ENCODE results near the gene DGKQ. TPM values are rescaled to one million over a fixed set of nuclear protein-coding genes. Genes with fewer than 3 reads are reported as not detected.

The DGKQ gene
- polyA plus RNA-seq, 3 donors = 6.4 to 7.1 (median 6.6) TPM

DNA sequence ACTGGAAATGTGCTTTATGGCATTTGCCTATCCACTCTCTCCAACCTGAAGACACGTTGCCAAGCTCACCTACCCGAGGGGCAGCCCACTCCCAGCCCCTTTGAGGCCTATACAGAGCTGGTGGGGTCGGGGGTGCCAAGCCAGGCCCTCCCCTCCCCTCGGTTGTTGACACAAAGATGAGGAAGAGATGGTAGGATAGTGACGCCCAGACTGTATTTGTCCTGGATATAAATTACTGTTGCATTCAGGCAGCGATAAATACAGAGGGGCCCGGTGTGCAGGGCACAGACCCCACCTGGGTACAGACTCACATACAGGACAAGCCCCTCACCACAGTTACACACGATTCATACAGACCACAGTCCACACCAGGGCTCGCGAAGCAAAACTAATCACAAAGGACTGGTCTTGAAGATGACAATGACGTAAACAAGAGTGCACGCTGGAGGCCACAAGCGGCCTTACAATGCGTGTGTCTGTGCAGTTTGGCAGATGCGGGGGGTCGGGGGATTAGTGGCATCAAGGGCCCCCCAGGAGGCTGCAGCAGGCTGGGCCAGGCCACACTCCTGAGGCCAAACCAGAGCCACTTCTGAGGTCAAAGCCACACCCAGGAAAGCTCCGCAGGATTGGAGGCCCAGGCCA lies 14.6 kb downstream of the DGKQ start:
- 82 to 87% (median 83%) methylated on average over 17 of the region's 17 CpGs for WGBS, 3 donors

DNA sequence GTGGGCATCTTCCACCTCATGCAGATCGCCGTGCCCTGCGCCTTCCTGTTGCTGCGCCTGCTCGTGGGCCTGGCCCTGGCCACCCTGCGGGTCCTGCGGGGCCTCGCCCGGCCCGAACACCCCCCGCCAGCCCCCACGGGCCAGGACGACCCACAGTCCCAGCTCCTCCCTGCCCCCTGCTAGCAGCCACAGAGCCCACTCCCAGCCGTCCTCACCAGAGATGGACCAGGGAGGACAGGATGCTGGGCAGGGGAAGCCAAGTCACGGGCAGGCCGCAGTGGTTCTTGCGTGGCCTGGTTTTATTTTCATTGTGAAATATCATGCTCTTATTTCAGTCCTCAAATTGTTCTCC lies 15.1 kb downstream of the DGKQ start:
- no peak overlapping the region for H3K27ac ChIP-seq (ENCODE audit: low read depth, low read length)
- WGBS, 3 donors = 90 to 92% (median 90%) methylated on average over 17 of the region's 17 CpGs

More for the DNA sequence above, 14.6 kb downstream of the DGKQ start:
- no peak overlapping the region for H3K27ac ChIP-seq (ENCODE audit: low read depth, low read length)

DNA sequence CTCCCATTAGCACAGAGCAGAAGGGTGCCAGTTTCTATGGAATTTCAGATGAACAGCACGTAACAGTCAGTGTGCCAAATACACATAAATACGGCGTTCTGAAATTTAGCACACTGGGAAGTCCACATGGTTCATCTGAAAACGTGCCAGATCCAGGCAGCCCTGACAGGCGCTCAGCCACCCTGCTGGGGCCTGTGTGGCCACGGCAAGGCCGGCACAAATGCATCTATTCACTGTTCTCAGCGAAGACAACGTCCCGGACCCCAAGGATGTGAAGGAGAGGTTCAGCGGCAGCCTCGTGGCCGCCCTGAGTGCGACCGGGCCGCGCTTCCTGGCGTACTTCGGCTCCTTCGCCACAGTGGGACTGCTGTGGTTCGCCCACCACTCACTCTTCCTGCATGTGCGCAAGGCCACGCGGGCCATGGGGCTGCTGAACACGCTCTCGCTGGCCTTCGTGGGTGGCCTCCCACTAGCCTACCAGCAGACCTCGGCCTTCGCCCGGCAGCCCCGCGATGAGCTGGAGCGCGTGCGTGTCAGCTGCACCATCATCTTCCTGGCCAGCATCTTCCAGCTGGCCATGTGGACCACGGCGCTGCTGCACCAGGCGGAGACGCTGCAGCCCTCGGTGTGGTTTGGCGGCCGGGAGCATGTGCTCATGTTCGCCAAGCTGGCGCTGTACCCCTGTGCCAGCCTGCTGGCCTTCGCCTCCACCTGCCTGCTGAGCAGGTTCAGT lies 15.6 kb downstream of the DGKQ start:
- H3K27ac ChIP-seq (ENCODE audit: low read depth, low read length) = no peak overlapping the region
- WGBS, 3 donors = 93 to 95% (median 93%) methylated on average over 44 to 45 of the region's 45 CpGs

DNA sequence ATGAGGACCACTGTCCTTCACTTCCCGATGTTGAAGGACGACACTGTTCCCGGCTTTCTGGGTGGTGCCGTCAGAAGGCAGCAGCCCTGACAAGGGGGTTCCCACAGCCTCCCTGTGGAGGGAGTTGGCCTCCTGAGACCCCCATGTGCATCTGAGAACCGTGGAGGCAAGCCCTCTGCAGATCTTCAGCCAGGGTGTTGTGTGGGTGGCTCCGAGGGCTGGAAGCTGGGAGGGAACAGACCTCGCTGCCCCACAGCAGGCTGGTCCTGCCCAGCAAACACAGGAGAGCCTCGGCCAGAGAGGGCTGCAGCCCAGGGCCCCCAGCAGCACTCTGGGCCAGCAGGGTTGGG lies 16.2 kb downstream of the DGKQ start:
- H3K27ac ChIP-seq (ENCODE audit: low read depth, low read length) = no peak overlapping the region
- WGBS, 3 donors = 76 to 84% (median 77%) methylated on average over 8 of the region's 8 CpGs

DNA sequence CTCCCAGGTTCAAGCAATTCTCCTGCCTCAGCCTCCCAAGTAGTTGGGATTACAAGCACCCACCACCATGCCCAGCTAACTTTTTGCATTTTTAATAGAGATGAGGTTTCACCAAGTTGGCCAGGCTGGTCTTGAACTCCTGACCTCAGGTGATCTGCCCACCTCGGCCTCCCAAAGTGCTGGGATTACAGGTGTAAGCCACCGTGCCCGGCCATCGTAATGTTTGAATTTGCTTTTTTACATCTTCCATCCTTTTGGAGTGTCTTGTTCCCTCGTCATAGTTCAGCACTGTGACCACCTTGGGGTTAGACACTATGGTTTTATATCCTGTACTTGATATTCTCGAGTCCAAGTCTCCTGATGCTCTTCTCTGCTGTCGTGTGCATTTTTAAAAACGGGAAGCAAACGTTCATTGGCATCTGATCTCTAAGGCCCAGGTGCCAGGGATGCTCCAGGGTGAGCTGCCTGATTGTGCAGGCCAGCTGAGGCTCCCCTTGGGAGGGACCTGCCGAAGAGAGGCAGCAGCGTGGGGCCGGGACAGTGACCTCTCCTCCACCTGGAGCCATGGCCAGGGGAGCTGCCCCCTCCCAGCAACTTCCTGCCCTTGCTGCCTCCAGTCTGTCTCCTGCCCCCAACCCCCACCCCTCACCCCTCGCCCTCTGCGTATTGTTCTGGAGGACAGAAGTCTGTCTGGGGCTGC lies 16.7 kb downstream of the DGKQ start:
- H3K27ac ChIP-seq (ENCODE audit: low read depth, low read length) = no peak overlapping the region
- 80 to 84% (median 80%) methylated on average over 14 of the region's 14 CpGs for WGBS, 3 donors

DNA sequence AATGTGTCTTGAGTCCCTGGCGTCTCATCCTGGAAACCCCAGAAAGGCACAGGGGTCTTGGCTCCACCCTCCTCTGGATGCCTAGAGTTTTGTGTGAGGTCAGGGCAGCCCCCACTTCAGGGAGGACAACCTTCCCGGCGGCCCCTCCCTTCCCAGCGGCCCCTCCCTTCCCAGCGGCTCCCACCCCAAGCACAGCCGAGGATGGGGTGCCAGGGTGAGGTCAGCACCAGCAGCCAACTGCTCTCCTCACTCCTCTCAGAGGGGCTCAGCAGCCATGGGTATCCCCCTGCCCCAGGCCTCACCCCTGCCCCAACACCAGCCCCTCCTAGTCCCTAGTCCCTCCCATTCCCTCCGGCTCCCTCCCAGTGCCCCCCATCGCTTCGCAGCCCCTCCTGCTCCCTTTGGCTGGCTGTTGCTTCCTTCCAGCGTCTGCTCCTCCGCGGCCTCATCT lies 17.4 kb downstream of the DGKQ start:
- 85 to 91% (median 87%) methylated on average over 8 to 12 of the region's 12 CpGs for WGBS, 3 donors
- no peak overlapping the region for H3K27ac ChIP-seq (ENCODE audit: low read depth, low read length)

DNA sequence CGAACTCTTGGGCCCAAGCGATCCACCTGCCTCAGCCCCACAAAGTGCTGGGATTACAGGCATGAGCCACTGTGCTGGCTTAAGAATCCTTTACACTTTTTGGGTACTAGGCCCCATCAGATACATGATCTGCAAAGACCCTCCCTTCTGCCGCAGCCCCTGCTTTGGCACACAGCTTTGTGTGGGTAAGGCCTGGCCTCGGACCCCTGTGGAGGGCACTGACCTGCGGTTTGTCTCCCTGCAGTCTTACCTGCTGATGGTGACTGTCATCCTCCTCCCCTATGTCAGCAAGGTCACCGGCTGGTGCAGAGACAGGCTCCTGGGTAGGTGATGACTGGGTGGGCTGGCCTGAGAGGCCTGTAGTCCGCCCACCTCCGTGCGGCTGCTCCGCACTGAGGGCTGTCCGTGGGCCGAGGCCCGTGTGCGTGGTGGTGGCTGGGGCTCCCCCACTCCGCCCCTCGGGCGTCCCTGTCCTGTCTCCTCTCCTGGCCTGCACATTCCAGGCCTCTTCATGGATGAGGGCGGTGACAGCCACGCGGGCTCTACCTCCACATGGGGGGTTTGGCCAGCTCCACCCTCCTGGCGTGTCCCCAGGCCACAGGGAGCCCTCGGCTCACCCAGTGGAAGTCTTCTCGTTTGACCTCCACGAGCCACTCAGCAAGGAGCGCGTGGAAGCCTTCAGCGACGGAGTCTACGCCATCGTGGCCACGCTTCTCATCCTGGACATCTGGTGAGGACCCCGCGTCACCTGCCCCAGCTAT lies 18.0 kb downstream of the DGKQ start:
- 92 to 94% (median 93%) methylated on average over 29 to 33 of the region's 33 CpGs for WGBS, 3 donors

DNA sequence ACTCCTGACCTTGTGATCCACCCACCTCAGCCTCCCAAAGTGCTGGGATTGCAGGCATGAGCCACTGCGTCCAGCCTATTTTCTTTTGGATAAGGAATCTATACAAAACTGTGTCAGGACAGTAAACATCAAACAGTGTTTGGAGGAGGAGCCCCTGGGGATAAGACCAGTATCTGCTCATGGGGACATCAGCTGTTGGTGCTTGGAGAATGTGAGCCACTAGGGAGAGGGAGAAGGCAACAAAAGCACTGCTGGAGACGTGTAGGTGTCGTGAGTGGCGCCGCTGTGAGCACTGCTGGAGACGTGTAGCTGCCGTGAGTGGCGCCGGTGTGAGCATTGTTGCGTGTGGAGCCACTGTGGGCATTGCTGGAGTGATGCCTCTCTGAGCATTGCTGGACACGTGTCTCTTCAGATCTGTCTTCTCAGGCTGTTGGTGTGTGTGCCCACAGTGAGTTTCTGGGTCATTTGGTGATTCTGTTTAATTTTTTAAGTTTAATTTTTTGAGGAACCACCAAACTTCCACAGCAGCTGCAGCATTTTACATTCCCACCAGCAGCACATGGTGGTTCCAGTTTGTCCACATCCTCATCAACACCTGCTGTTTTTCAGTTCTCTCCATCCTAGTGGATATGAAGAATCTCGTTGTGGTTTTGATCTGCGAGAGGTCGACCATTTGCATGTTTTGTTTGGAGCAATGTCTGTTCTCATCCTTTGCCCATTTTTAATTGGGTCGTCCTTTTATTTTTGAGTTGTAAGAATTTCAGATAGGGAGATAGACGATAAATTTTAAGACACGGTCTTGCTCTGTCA lies 19.0 kb downstream of the DGKQ start:
- WGBS, 3 donors = 91 to 95% (median 92%) methylated on average over 17 of the region's 17 CpGs
- no peak overlapping the region for H3K27ac ChIP-seq (ENCODE audit: low read depth, low read length)

More for the DNA sequence above, 18.0 kb downstream of the DGKQ start:
- H3K27ac ChIP-seq (ENCODE audit: low read depth, low read length) = no peak overlapping the region

DNA sequence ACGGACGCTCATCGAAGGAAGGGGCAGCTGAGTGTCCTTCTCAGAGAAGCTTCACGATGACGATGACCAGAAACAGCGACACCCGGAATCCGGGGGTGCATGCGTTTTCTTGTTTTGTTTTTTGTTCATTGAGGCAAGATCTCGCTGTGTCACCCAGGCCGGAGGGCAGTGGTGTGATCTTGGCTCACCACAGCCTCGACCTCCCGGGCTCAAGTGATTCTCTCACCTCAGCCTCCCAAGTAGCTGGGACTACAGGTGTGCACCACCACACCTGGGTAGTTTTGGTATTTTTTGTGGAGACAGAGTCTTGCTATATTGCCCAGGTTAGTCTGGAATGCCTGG lies 19.8 kb downstream of the DGKQ start:
- H3K27ac ChIP-seq (ENCODE audit: low read depth, low read length) = no peak overlapping the region
- WGBS, 3 donors = 98 to 99% (median 98%) methylated on average over 9 to 13 of the region's 13 CpGs

DNA sequence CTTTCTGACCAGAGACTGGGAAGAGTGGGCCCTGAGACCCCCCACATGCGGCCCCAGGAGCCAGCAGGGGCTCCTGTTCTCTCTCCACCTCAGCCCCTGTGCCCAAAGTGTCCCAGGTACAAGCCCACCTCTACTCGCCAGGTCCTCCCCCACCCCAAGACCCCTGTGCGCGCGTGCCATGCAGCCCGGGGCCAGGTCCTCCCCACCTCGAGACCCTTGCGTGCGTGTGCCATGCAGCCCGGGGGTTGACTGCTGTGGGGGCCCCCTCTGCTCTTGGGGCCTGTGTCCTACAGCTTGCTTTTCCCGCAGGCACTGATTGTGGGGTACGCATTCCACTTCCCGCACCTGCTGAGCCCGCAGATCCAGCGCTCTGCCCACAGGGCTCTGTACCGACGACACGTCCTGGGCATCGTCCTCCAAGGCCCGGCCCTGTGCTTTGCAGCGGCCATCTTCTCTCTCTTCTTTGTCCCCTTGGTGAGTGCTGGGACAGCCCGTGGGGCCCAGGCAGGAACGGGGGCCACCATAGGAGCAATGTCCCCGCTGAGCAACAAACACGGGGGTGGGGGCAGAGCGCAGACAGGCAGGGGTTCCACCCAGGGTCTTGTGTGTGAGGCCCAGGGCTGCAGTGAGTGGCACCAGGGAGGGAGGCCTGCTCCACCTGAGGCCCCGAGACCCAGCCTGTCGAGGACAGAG lies 20.3 kb downstream of the DGKQ start:
- H3K27ac ChIP-seq (ENCODE audit: low read depth, low read length) = no peak overlapping the region
- 94 to 97% (median 96%) methylated on average over 26 to 28 of the region's 28 CpGs for WGBS, 3 donors

DNA sequence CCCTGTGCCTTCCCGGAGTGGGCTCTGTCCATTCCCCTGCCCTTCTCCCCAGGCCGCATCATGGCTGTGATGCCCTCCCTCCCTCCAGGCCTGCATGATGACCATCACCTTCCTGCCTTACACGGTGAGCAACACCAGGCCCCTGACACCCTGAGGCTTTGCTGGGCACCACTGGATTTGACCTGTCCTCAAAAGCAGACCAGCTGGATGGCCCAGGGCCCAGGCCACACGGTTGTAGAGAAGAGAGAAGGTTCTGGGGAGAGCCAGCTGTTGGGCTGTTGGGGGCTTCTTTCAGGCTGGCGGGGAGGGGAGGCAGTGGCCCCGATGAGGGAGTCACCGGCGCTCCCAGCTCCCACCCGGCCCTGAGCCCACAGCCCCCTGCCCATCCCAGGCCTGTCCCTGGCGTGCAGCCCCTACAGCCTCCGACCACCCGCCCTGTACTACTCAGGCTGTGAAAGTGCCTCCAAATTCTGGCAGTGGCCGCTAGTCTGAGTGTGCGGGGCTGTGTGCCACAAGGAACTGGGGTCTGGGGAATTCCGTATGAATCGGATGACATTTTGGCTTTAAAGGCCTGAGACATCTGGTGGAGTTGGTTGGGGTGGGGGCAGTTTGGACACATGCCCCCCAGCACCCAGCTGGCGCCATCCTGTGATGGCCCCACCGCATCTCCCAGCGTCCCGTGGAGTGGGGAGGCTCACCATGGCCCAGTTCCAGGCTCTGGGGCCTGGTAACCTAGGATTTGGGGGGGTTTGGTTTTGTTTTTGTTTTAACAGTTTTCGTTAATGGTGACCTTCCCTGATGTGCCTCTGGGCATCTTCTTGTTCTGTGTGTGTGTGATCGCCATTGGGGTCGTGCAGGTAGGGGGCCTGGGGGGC lies 21.5 kb downstream of the DGKQ start:
- WGBS, 3 donors = 87 to 89% (median 89%) methylated on average over 23 of the region's 23 CpGs
- H3K27ac ChIP-seq (ENCODE audit: low read depth, low read length) = no peak overlapping the region

DNA sequence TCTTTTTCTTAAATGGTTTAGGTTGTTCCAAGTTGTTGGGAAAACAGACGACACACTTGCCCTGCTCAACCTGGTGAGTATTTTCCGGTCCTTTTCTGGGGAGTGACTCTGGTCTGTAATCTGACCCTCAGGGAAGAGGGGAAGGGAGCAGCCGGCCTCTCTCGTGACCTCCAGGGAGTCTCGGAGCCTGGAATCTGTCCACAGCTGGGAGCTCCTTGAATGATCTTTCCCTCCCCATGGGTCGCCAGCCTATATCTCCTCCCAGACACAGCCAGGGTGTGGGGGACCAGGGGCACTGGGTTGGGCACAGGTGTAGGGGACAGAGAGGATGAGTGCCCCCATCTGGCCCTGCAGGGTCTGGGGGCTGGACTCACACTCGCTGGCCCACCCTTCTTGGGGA lies 22.2 kb downstream of the DGKQ start:
- H3K27ac ChIP-seq (ENCODE audit: low read depth, low read length) = no peak overlapping the region
- WGBS, 3 donors = 76 to 89% (median 80%) methylated on average over 7 of the region's 7 CpGs

DNA sequence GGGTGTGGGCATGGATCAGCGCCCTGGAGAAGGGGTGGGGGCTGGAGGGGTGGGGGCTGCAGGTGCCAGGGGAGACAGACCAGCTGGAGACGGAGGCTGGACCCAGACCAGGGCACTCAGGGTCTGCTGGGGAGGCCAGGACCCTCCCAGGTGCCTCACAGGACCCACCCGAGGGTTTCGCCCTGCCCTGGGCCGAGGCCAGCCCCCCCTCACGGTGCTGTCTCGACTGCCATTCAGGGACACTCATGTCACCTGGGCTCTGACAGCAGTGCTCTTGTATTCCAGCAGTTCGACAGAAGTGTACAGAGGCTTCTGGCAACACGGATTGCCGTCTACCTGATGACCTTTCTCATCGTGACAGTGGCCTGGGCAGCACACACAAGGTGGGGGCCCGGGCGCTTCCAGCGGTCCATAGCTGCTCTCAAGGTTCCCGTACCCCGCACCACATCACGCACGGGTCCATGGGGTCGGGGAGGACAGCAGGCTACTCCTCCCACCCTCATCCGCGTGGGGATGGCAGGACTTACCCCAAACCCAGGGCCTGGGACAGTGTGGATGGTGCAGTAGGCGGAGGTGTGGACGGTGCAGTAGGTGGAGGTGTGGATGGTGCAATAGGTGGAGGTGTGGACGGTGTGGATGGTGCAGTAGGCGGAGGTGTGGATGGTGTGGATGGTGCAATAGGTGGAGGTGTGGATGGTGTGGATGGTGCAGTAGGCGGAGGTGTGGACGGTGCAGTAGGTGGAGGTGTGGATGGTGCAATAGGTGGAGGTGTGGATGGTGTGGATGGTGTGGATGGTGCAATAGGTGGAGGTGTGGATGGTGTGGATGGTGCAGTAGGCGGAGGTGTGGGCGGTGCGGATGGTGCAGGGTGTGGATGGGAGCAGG lies 23.0 kb downstream of the DGKQ start:
- 88 to 94% (median 90%) methylated on average over 30 of the region's 30 CpGs for WGBS, 3 donors
- no peak overlapping the region for H3K27ac ChIP-seq (ENCODE audit: low read depth, low read length)

DNA sequence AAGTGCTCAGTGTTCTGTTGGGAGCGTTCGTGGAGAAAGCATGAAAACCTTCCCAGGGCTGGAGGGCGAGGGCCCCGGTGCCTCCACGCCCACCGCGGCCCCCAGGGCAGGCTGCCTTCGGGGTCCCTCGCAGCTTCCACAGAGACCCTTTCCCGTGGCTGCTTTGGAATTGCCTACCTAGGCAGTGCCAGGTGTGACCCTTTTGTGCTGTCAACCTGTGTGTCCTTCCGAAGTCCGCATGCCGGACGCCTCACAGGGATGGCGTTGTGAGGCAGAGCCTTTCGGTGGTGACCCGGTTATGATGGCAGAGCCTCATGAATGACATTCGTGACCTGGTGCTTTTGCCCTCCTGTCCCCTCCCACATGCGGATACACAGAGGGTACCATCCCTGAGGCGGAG lies 23.7 kb downstream of the DGKQ start:
- WGBS, 3 donors = 93 to 95% (median 93%) methylated on average over 20 of the region's 20 CpGs
- H3K27ac ChIP-seq (ENCODE audit: low read depth, low read length) = no peak overlapping the region

DNA sequence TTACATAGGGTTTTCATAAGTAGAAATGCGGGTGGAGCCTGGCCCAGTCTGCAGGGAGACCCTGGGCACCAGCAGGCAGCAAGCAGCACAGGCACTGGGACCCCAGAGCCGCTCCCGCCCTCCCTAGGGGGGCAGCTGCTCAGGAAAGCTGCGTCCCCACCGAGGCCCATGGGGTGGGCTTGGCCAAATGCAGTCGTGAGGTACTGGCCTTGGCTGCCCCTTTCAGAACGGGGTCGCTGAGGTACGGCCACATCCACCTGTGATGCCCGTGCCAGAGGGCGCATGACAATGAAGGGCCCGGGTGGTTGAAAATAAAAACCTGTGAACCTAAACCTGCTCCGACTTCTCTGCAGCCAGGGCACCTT lies 24.5 kb downstream of the DGKQ start:
- WGBS, 3 donors = 87 to 97% (median 94%) methylated on average over 13 of the region's 13 CpGs
- H3K27ac ChIP-seq (ENCODE audit: low read depth, low read length) = no peak overlapping the region

Measured in adipose tissue (tissue), 3 donors.